Activated T-helper 1 cell treated with anti-CD3 and anti-CD28 coated beads, Interleukin-12 subunit alpha, Interleukin-12 subunit beta, Interleukin-2, Interleukin-4 antibody, amounts not matched to agents 30 ng/mL and 10 ng/mL and 1 ng/mL, durations not matched to agents 14 hours and 24 hours and 36 hours (primary cell): Measurements from ENCODE around the gene NEK11. TPM values are rescaled to one million over a fixed set of nuclear protein-coding genes. Genes with fewer than 3 reads are reported as not detected.
"Not testable (repeated sequence)": the region's sequence is repeated elsewhere in the genome, so short reads cannot be mapped to it uniquely, and the experiment has no call there.

ENCODE experiments used
- DNase-seq: peaks from one replicate; pipeline ENCODE4 v3.0.0; 2021; ENCODE audit warnings: low spot score
- H3K27ac Mint-ChIP-seq: one replicate; pipeline ENCODE4 v1.8.0; 2021; ENCODE audit warnings: mild to moderate bottlenecking, mixed read lengths
- H3K27me3 Mint-ChIP-seq: one replicate; pipeline ENCODE4 v1.8.0; 2022; ENCODE audit warnings: mild to moderate bottlenecking, moderate library complexity, mixed read lengths; ENCODE audit not compliant: insufficient read depth
- H3K36me3 Mint-ChIP-seq: one replicate; pipeline ENCODE4 v1.8.0; 2021; ENCODE audit warnings: low read depth, mixed read lengths
- H3K4me1 Mint-ChIP-seq: one replicate; pipeline ENCODE4 v1.8.0; 2021; ENCODE audit warnings: low read depth, mixed read lengths
- H3K4me3 Mint-ChIP-seq: one replicate; pipeline ENCODE4 v1.8.0; 2021; ENCODE audit warnings: mild to moderate bottlenecking, moderate library complexity, mixed read lengths
- H3K9me3 Mint-ChIP-seq: one replicate; pipeline ENCODE4 v1.8.0; 2021; ENCODE audit warnings: mixed read lengths
- intact Hi-C: fragments of 100-400 bp; cut with micrococcal nuclease; formaldehyde crosslinking; loops from one replicate; pipeline ENCODE4 v1.15.1; 2024
- total RNA-seq: library from RNA; stranded (reverse); gene quantifications from 2 replicates; pipeline ENCODE4 v1.2.3, GENCODE V29; 2022

NEK11 gene
- total RNA-seq, 1 donor from 2014 or later: 1.2 TPM

GRCh38 chr3:131371688-131372066 lies 345.0 kb downstream of the NEK11 start:
- no peak overlapping the region for H3K27ac Mint-ChIP-seq
- peaks cover 6% of the 10 kb centered on the region for H3K4me1 Mint-ChIP-seq
- H3K4me3 Mint-ChIP-seq: no peak overlapping the region
- no peaks in the 10 kb centered on the region for H3K27me3 Mint-ChIP-seq
- intact Hi-C loops: no loop called here
- no peak for DNase-seq
- no peaks in the 10 kb centered on the region for H3K9me3 Mint-ChIP-seq
- peaks cover 4% of the 10 kb centered on the region for H3K36me3 Mint-ChIP-seq

GRCh38 chr3:131374741-131375140 lies 348.1 kb downstream of the NEK11 start:
- peaks cover 4% of the 10 kb centered on the region for H3K36me3 Mint-ChIP-seq
- no peaks in the 10 kb centered on the region for H3K27me3 Mint-ChIP-seq
- intact Hi-C loops: no loop called here
- H3K4me3 Mint-ChIP-seq: no peak overlapping the region
- no peak for DNase-seq
- H3K27ac Mint-ChIP-seq: no peak overlapping the region
- peaks cover 11% of the 10 kb centered on the region for H3K4me1 Mint-ChIP-seq
- H3K9me3 Mint-ChIP-seq: no peaks in the 10 kb centered on the region

- DNase-seq, H3K9me3 Mint-ChIP-seq, H3K27me3 Mint-ChIP-seq: not testable (repeated sequence)
- peaks cover 23% of the 10 kb centered on the region for H3K36me3 Mint-ChIP-seq
- peak overlapping the region; percentile 90 for H3K27ac Mint-ChIP-seq
- H3K4me3 Mint-ChIP-seq: peak overlapping the region; percentile 92
- intact Hi-C loops: loop anchor here (1.0 to 10.0 kb wide), 8 partner anchors 121 to 1486 kb away; partner anchors contain the start of genes ASTE1, DNAJC13, MRPL3 and NEK11
- H3K4me1 Mint-ChIP-seq: peaks cover 45% of the 10 kb centered on the region
Observed at GRCh38 chr3:131380821-131381444, 354.3 kb downstream of the NEK11 start.

DNA sequence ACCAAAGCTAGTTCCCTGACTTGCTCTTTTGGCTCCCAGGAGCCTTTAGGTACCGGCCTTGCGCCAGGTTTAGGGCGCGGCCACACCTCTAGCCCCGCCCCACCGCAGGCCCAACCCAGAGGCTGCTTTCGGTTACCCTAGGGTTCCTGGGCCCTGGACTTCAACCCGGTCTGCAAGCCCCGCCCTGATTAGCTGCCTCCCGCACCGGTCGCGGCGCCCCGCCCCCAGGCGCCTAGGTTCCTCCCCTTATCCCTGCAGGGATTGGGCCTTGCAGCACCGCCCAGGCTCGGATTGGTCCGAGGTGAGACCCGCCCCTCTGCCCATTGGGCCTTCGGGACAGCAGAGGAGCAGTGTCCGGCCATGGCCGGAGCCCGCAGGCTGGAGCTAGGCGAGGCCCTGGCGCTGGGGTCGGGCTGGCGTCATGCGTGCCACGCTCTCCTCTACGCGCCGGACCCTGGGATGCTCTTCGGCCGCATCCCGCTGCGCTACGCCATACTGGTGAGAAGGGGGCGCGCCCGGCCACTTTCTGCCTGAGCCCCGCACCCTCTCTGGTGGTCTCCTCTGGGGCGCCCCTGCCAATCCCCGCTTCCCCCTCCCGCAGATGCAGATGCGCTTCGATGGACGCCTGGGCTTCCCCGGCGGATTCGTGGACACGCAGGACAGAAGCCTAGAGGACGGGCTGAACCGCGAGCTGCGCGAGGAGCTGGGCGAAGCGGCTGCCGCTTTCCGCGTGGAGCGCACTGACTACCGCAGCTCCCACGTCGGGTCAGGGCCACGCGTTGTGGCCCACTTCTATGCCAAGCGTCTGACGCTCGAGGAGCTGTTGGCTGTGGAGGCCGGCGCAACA lies 355.0 kb downstream of the NEK11 start, which contains the start of gene NUDT16:
Gene NUDT16 (plus strand): TSS at position 330 of the 847 bp plus-strand sequence. CDS start 31 bp downstream, at position 361.
- peak within 1 kb of the TSS; percentile 92 for H3K4me3 Mint-ChIP-seq
- intact Hi-C loops: loop anchor here (1.0 to 10.0 kb wide), 8 partner anchors 121 to 1487 kb away; partner anchors contain the start of genes ASTE1, DNAJC13, MRPL3 and NEK11

DNA sequence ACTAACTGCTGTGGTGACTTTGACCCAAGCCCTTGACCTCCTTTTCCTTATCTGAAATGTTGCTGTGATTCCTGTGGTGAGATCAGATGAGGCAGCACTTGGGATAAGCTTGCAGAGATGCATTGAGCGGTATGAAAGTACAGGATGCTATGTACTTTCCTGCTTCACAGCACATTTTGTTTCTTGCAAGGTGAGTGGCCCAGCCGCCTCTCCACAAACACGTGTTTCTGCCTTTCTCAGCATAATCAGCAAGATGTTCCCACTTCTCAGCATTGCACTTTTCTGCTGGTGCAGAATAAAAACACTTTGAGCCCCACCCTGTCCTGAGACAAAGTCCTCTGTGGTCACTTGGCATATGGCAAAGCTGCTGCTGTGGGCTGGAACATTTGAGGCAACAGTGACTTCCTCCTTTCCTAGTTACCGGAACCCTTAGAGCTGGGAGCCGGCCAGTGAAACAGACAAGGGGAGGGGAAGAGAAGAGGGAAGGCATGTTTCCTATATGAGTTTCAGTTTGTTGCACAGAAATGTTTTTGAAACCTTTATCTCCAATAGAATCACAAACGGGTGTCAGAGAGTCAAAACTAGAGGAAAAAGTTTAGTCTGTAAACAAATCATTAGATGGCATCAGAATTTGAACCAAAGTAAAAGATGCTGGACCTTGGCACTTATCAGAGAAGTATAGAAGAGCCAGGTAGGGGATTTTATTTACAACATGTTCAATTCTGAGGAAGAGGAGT lies 359.9 kb downstream of the NEK11 start:
- Mint-ChIP-seq H3K27ac (peak overlapping the region; percentile 85), H3K9me3 (no peaks in the 10 kb centered on the region), H3K4me1 (peaks cover 53% of the 10 kb centered on the region), H3K36me3 (peaks cover 23% of the 10 kb centered on the region), H3K4me3 (peak overlapping the region; percentile 40), H3K27me3 (no peaks in the 10 kb centered on the region)
- intact Hi-C loops: loop anchor here (2.0 to 10.0 kb wide), 2 partner anchors 84 to 1492 kb away; partner anchors contain the start of gene TMCC1
- DNase-seq: peak; percentile 11

More for the DNA sequence above, 355.0 kb downstream of the NEK11 start, which contains the start of gene NUDT16:
- peaks cover 23% of the 10 kb centered on the region for H3K36me3 Mint-ChIP-seq
- H3K27me3 Mint-ChIP-seq: no peaks in the 10 kb centered on the region
- peak within 1 kb of the TSS; percentile 90 for H3K27ac Mint-ChIP-seq
- no peaks in the 10 kb centered on the region for H3K9me3 Mint-ChIP-seq
- DNase-seq: peak; percentile 98
- peaks cover 52% of the 10 kb centered on the region for H3K4me1 Mint-ChIP-seq

GRCh38 chr3:131387796-131388489 lies 361.3 kb downstream of the NEK11 start:
- no peak for DNase-seq
- intact Hi-C loops: loop anchor here (2.0 to 10.0 kb wide), 2 partner anchors 83 to 1493 kb away; partner anchors contain the start of gene TMCC1
- H3K36me3 Mint-ChIP-seq: peaks cover 23% of the 10 kb centered on the region
- H3K4me1 Mint-ChIP-seq: peaks cover 46% of the 10 kb centered on the region
- H3K27me3 Mint-ChIP-seq: no peaks in the 10 kb centered on the region
- H3K27ac Mint-ChIP-seq: no peak overlapping the region
- no peak overlapping the region for H3K4me3 Mint-ChIP-seq
- no peaks in the 10 kb centered on the region for H3K9me3 Mint-ChIP-seq

DNA sequence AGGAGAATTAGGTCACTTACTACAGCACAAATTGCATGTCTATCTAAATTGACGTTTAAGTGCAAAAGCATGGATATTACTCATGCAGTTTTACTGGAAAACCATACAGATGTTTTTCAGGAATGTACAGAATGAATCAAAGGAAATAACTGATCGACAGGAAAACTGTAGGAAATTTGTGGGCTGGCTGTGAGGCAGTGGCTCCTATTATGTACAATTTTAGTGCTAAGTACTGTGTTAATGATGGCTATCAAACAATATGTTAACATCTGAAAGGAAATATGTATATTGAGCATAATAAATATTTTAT lies 361.8 kb downstream of the NEK11 start:
- DNase-seq: no peak
- Mint-ChIP-seq H3K9me3 (no peaks in the 10 kb centered on the region), H3K36me3 (peaks cover 23% of the 10 kb centered on the region), H3K27ac (no peak overlapping the region), H3K4me3 (no peak overlapping the region), H3K4me1 (peaks cover 42% of the 10 kb centered on the region), H3K27me3 (no peaks in the 10 kb centered on the region)
- intact Hi-C loops: loop anchor here (10.0 kb wide), 1 partner anchor 1494 kb away; the partner anchor contains the start of gene TMCC1

- intact Hi-C loops: no loop called here
- Mint-ChIP-seq H3K4me3 (no peak overlapping the region), H3K4me1 (peaks cover 27% of the 10 kb centered on the region), H3K36me3 (peaks cover 6% of the 10 kb centered on the region), H3K27me3 (peaks cover 3% of the 10 kb centered on the region), H3K9me3 (no peaks in the 10 kb centered on the region), H3K27ac (no peak overlapping the region)
- DNase-seq: no peak
Observed at GRCh38 chr3:131390331-131390730, 363.7 kb downstream of the NEK11 start.

GRCh38 chr3:131393051-131393450 lies 366.4 kb downstream of the NEK11 start:
- H3K27ac Mint-ChIP-seq: no peak overlapping the region

DNA sequence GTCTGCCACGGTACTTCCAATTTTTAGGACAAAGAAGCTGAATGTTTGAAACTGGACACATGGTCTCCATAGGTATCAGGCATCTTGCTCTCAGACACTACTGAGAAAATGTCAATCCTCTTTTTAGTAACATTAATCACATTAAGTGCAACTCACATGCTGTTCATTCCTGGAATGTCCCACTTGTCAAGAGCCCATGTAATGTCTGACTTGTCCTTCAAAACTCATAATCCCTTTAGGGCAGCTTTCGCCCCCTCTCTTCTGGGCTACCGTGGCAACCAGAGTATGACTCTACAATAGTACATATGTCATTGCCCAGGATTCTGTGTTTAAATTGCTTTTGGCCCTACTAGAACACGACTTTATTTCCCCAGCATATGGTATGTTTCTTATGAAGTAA lies 367.2 kb downstream of the NEK11 start:
- H3K27ac Mint-ChIP-seq: no peak overlapping the region
- no peak for DNase-seq
- no peaks in the 10 kb centered on the region for H3K9me3 Mint-ChIP-seq
- no peaks in the 10 kb centered on the region for H3K4me1 Mint-ChIP-seq
- no peaks in the 10 kb centered on the region for H3K36me3 Mint-ChIP-seq
- intact Hi-C loops: no loop called here
- no peak overlapping the region for H3K4me3 Mint-ChIP-seq
- H3K27me3 Mint-ChIP-seq: peaks cover 3% of the 10 kb centered on the region

More at GRCh38 chr3:131393051-131393450, 366.4 kb downstream of the NEK11 start:
- Mint-ChIP-seq H3K4me3 (no peak overlapping the region), H3K36me3 (no peaks in the 10 kb centered on the region), H3K9me3 (no peaks in the 10 kb centered on the region), H3K4me1 (peaks cover 2% of the 10 kb centered on the region), H3K27me3 (peaks cover 3% of the 10 kb centered on the region)
- DNase-seq: no peak
- intact Hi-C loops: no loop called here

DNA sequence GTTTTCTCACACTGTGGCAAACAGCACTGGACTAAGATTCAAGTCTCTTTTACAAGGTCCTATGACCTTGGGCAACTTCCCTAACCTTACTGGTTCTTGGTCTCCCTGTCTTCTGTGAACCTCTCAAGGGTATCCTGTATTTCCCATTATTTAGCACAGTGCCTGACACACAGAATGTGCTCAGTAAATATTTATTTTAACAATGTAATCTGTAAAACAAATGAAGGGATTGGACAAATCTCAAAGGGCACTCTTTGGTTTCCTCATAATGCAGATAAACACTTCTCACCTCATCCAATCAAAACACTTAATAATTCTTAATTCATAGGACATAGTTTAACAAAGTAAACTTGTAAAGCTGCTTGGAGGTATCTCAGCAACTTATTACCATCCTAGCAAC lies 367.7 kb downstream of the NEK11 start:
- intact Hi-C loops: no loop called here
- Mint-ChIP-seq H3K27ac (no peak overlapping the region), H3K36me3 (no peaks in the 10 kb centered on the region), H3K27me3 (peaks cover 3% of the 10 kb centered on the region), H3K4me1 (no peaks in the 10 kb centered on the region), H3K9me3 (no peaks in the 10 kb centered on the region), H3K4me3 (no peak overlapping the region)
- DNase-seq: no peak

GRCh38 chr3:131396170-131396569 lies 369.5 kb downstream of the NEK11 start:
- Mint-ChIP-seq H3K27ac (no peak overlapping the region), H3K36me3 (no peaks in the 10 kb centered on the region), H3K27me3 (peaks cover 3% of the 10 kb centered on the region), H3K4me3 (no peak overlapping the region), H3K9me3 (no peaks in the 10 kb centered on the region), H3K4me1 (no peaks in the 10 kb centered on the region)
- DNase-seq: no peak
- intact Hi-C loops: no loop called here
